Hair follicular keratinocyte (primary cell): ENCODE data around the gene AOAH. TPM values are rescaled to one million over a fixed set of nuclear protein-coding genes. Genes with fewer than 3 reads are reported as not detected.

Experiments
- total RNA-seq: library from RNA; depleted of rRNA; stranded (reverse); fragments of >200 nt; gene quantifications from 2 replicates; pipeline ENCODE4 v1.2.3, GENCODE V29; 2015

Gene AOAH
- total RNA-seq: not detected in 2 replicates

GRCh38 chr7:36723951-36724664, at the start of gene AOAH:
Gene AOAH, minus strand, starts transcription at chr7:36724494. Its CDS starts 346 bp downstream, at chr7:36724148.

